GM12878 (cell line): ENCODE measurements around the gene CHAF1A. TPM values are rescaled to one million over a fixed set of nuclear protein-coding genes. Genes with fewer than 3 reads are reported as not detected.

Experiments used
- ATAC-seq: fragments of 200-7000 bp; cut with Tn5 transposase; 3 replicates; pipeline ENCODE4 v1.9.1; 2020; ENCODE audit warnings: mild to moderate bottlenecking, moderate library complexity
- BruUV-seq: library from RNA; stranded (reverse); fragments of 400-500 nt; replicated peaks from 2 replicates; lab custom pipeline; 2021; lab: Mats Ljungman, UMichigan
- CTCF ChIA-PET: fragments of 300-600 bp; sonication (Branson Sonifier 250); formaldehyde crosslinking; extraction: SDS; loops from one replicate; lab custom pipeline; 2021; ENCODE audit warnings: inconsistent platforms; lab: Yijun Ruan, JAX
- POLR2A ChIA-PET: fragments of 350-600 bp; formaldehyde crosslinking; extraction: SDS; loops from one replicate; lab custom pipeline; 2021; ENCODE audit warnings: inconsistent platforms; lab: Charles Lee
- RAD21 ChIA-PET: fragments of 300-600 bp; sonication (Branson Sonifier 250); formaldehyde crosslinking; loops from one replicate; lab custom pipeline; 2023; ENCODE audit warnings: antibody characterized with exemption; ENCODE audit not compliant: unreplicated experiment; lab: Charles Lee
- SMC1A ChIA-PET: fragments of 300-600 bp; sonication (Branson Sonifier 250); formaldehyde crosslinking; loops from one replicate; lab custom pipeline; 2023; ENCODE audit not compliant: unreplicated experiment, uncharacterized antibody; lab: Charles Lee
- DNase-seq: peaks from one replicate; pipeline ENCODE4 v3.0.0-alpha.2; 2011; ENCODE audit warnings: low read depth, low spot score
- FAIRE-seq: peaks from 3 replicates; lab custom pipeline; 2011; peaks lifted over from hg19 to GRCh38; lab: Jason Lieb, UNC
- H2AFZ ChIP-seq: 2 replicates; pipeline ENCODE4 v1.6.0; 2011; ENCODE audit warnings: low read depth, low read length, control low read depth; ENCODE audit not compliant: control insufficient read depth
- H3K27ac ChIP-seq: 2 replicates; pipeline ENCODE4 v1.5.1; 2011; ENCODE audit warnings: control low read depth; ENCODE audit not compliant: control insufficient read depth, insufficient read depth
- H3K27me3 ChIP-seq, 2 experiments: replicated peaks in 1 of 2; 2 replicates each; pipeline versions ENCODE4 v1.6.0 to v1.6.1; 2011; ENCODE audit warnings: low read length in 1 of 2; ENCODE audit not compliant: control insufficient read depth in 2 of 2, insufficient read depth in 2 of 2
- H3K36me3 ChIP-seq, 2 experiments: 2 replicates each; pipeline ENCODE4 v1.5.1; 2011; ENCODE audit warnings: low read length in 1 of 2; ENCODE audit not compliant: control insufficient read depth in 2 of 2, insufficient read depth in 2 of 2
- H3K4me1 ChIP-seq: 2 replicates; pipeline ENCODE4 v1.6.1; 2011; ENCODE audit warnings: mild to moderate bottlenecking, low read length, moderate library complexity, mixed read lengths; ENCODE audit not compliant: control insufficient read depth, insufficient read depth
- H3K4me2 ChIP-seq: 2 replicates; pipeline ENCODE4 v1.6.0; 2011; ENCODE audit warnings: control low read depth; ENCODE audit not compliant: control insufficient read depth, insufficient read depth
- H3K4me3 ChIP-seq: fragments of 200-600 bp; sonication (generic); 2 replicates; pipeline ENCODE4 v1.5.1; 2016
- H3K79me2 ChIP-seq: 2 replicates; pipeline ENCODE4 v1.6.0; 2011; ENCODE audit warnings: low read length; ENCODE audit not compliant: control insufficient read depth, insufficient read depth
- H3K9ac ChIP-seq: 2 replicates; pipeline ENCODE4 v1.8.0; 2011; ENCODE audit warnings: low read length, control low read depth, mixed read lengths; ENCODE audit not compliant: control insufficient read depth, insufficient read depth
- H3K9me3 ChIP-seq: replicated peaks from 3 replicates; pipeline ENCODE4 v1.5.1; 2011; ENCODE audit warnings: mild to moderate bottlenecking, low read length; ENCODE audit not compliant: control insufficient read depth, insufficient read depth
- H4K20me1 ChIP-seq: 2 replicates; pipeline ENCODE4 v1.6.0; 2011; ENCODE audit not compliant: control insufficient read depth, insufficient read depth
- EGR1 ChIP-seq, 2 experiments: IDR thresholded peaks; 1 replicate in 1 of 2; 2 replicates in 1 of 2; pipeline ENCODE4 v1.6.1; 2011 to 2012; ENCODE audit warnings: low read depth in 2 of 2, low read length in 2 of 2, borderline replicate concordance in 1 of 2, mild to moderate bottlenecking in 1 of 2, moderate library complexity in 1 of 2
- KAT2A ChIP-seq: conservative IDR thresholded peaks from 2 replicates; pipeline ENCODE4 v1.6.1; 2011; ENCODE audit warnings: low read depth, low read length; ENCODE audit not compliant: control insufficient read depth
- MEF2A ChIP-seq: IDR thresholded peaks from 2 replicates; pipeline ENCODE4 v1.6.1; 2011; ENCODE audit warnings: low read depth, mild to moderate bottlenecking, low read length, moderate library complexity; ENCODE audit not compliant: insufficient read depth
- NBN ChIP-seq: fragments of 450-650 bp; IDR thresholded peaks from 2 replicates; pipeline ENCODE4 v1.6.1; 2016
- NFYB ChIP-seq: IDR thresholded peaks from 2 replicates; pipeline ENCODE4 v1.6.1; 2011; ENCODE audit warnings: low read depth, mild to moderate bottlenecking, low read length, improper control_type of control experiment, moderate library complexity; ENCODE audit not compliant: insufficient read depth
- POLR2A ChIP-seq: IDR thresholded peaks from 2 replicates; pipeline ENCODE4 v1.6.1; 2011; ENCODE audit warnings: low read depth, mild to moderate bottlenecking, low read length
- RB1 ChIP-seq: fragments of 450-650 bp; formaldehyde crosslinking; IDR thresholded peaks from 2 replicates; pipeline ENCODE4 v1.6.1; 2017; ENCODE audit warnings: mild to moderate bottlenecking, borderline replicate concordance
- SP1 ChIP-seq: IDR thresholded peaks from one replicate; pipeline ENCODE4 v1.6.1; 2011; ENCODE audit warnings: low read depth, low read length
- WGBS: methylation state at CpG from one replicate; pipeline ENCODE4 v1.1.6; 2016; ENCODE audit warnings: low lambda C conversion rate; ENCODE audit not compliant: insufficient replicate concordance, insufficient coverage; ENCODE audit errors: missing lambda C conversion rate; 5-methylcytosine and 5-hydroxymethylcytosine counted together
- in situ Hi-C: fragments of 300-500 bp; cut with MboI; formaldehyde crosslinking; loops from 9 replicates; pipeline ENCODE4 v1.14.3; 2018; ENCODE audit warnings: mixed read lengths
- intact Hi-C: fragments of 100-400 bp; cut with micrococcal nuclease; formaldehyde crosslinking; loops from one replicate; pipeline ENCODE4 v1.14.2; 2022; ENCODE audit not compliant: unreplicated experiment
- polyA plus RNA-seq, 11 experiments: library from polyadenylated mRNA; depleted of rRNA in 4 of 11; unstranded in 6 of 11; stranded (reverse) in 5 of 11; fragments of >200 nt; fragmentation: Nextera tagmentation in 4 of 11; fragmentation: Illumina TruSeq in 1 of 11; extraction: Ambion mirVana in 4 of 11; extraction: Trizol in 1 of 11; gene quantifications; 1 replicate in 1 of 11; 2 replicates in 10 of 11; pipeline versions ENCODE4 v1.2.1 to v1.2.3, GENCODE V29; 2011 to 2016; ENCODE audit warnings: inconsistent platforms in 2 of 11, missing spikeins in 2 of 11, low read depth in 1 of 11
- total RNA-seq, 4 experiments: library from RNA; depleted of rRNA in 3 of 4; stranded (reverse); fragments of >200 nt in 3 of 4; fragmentation: Illumina TruSeq in 1 of 4; extraction: Trizol in 1 of 4; gene quantifications; 2 replicates each; pipeline versions ENCODE4 v1.2.1 to v1.2.3, GENCODE V29; 2013 to 2021
- TF ChIP-seq, protein P1 (sequence below): fragments of 450-650 bp; IDR thresholded peaks from 2 replicates; pipeline ENCODE4 v1.6.1; 2017; ENCODE audit warnings: mild to moderate bottlenecking, low read depth, inconsistent platforms; ENCODE audit not compliant: poor library complexity, severe bottlenecking
- TF ChIP-seq, protein P2 (sequence below): fragments of 450-650 bp; IDR thresholded peaks from 2 replicates; pipeline ENCODE4 v1.6.1; 2017; ENCODE audit warnings: borderline replicate concordance
- TF ChIP-seq, protein P3 (sequence below): fragments of 150-350 bp; IDR thresholded peaks from 2 replicates; pipeline ENCODE4 v1.6.1; 2014; ENCODE audit warnings: mild to moderate bottlenecking, low read depth, low read length

CHAF1A gene
- total and polyA plus RNA-seq, 10 of the 15 experiments (the other 5 are each of a cell fraction or from before 2014, with no cell fraction given) = 1.3 to 69.1 (median 34.2) TPM

DNA sequence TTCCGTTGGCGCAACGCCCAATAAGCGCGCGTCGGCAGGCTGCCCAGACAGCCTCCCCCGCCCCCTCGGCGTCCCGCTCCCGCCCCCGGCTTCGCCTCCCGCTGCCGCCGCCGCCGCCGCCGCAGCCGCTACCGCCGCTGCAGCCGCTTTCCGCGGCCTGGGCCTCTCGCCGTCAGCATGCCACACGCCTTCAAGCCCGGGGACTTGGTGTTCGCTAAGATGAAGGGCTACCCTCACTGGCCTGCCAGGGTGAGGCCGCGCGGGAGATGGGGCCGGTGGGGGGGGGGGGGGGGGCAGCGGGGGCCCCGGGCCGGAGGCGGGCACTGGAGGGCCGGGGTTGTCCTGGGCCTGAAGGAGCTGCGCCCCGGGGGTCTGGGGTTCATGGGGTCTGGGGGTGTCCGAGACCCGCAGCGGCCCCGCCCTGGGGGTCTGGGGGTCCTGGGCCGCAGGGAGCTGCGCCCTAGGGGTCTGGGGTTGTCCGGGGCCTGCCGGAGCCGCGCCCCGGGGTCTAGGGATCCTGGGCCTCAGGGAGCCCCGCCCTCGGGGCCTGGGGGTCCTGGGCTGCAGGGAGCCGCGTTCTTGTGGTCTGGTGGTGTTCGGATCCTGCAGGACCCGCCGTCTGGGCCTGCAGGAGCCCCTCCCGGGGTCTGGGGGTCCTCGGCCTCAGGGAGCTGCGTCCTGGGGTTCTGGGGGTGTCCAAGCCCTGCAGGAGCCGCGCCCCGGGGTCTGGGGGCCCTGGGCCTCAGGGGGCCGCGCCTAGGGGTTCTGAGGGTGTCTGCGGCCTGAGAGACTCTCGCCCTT lies 69.9 kb downstream of the CHAF1A start, which contains the start of gene HDGFL2:
HDGFL2 (plus strand) TSS at position 124 of the 801 bp plus-strand sequence; CDS start at position 178, 54 bp downstream.
- TF ChIP-seq NFYB (0 out of 2 replicates have a peak, but pooled peaks have one; percentile 77), EGR1 (IDR thresholded peaks at IDR 0.05; ENCODE audit: borderline replicate concordance in 1 of 2, low read depth in 2 of 2, low read length in 2 of 2) (peak in 1 of 2 experiments; percentile 84; a peak in 2 of 3 replicates), KAT2A (no peak), SP1 (no peak), NBN (no peak), MEF2A (no peak), RB1 (no peak; the same call in 1 of the 2 replicates), POLR2A (peak; percentile 53)
- TF ChIP-seq, protein P1, sequence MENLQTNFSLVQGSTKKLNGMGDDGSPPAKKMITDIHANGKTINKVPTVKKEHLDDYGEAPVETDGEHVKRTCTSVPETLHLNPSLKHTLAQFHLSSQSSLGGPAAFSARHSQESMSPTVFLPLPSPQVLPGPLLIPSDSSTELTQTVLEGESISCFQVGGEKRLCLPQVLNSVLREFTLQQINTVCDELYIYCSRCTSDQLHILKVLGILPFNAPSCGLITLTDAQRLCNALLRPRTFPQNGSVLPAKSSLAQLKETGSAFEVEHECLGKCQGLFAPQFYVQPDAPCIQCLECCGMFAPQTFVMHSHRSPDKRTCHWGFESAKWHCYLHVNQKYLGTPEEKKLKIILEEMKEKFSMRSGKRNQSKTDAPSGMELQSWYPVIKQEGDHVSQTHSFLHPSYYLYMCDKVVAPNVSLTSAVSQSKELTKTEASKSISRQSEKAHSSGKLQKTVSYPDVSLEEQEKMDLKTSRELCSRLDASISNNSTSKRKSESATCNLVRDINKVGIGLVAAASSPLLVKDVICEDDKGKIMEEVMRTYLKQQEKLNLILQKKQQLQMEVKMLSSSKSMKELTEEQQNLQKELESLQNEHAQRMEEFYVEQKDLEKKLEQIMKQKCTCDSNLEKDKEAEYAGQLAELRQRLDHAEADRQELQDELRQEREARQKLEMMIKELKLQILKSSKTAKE = no peak
- TF ChIP-seq, protein P2, sequence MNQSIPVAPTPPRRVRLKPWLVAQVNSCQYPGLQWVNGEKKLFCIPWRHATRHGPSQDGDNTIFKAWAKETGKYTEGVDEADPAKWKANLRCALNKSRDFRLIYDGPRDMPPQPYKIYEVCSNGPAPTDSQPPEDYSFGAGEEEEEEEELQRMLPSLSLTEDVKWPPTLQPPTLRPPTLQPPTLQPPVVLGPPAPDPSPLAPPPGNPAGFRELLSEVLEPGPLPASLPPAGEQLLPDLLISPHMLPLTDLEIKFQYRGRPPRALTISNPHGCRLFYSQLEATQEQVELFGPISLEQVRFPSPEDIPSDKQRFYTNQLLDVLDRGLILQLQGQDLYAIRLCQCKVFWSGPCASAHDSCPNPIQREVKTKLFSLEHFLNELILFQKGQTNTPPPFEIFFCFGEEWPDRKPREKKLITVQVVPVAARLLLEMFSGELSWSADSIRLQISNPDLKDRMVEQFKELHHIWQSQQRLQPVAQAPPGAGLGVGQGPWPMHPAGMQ = no peak
- TF ChIP-seq, protein P3, sequence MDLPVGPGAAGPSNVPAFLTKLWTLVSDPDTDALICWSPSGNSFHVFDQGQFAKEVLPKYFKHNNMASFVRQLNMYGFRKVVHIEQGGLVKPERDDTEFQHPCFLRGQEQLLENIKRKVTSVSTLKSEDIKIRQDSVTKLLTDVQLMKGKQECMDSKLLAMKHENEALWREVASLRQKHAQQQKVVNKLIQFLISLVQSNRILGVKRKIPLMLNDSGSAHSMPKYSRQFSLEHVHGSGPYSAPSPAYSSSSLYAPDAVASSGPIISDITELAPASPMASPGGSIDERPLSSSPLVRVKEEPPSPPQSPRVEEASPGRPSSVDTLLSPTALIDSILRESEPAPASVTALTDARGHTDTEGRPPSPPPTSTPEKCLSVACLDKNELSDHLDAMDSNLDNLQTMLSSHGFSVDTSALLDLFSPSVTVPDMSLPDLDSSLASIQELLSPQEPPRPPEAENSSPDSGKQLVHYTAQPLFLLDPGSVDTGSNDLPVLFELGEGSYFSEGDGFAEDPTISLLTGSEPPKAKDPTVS = no peak
- in situ Hi-C loops = no loop called here
- Histone ChIP-seq H4K20me1 (no peaks in the 10 kb centered on the region), H3K27ac (peak within 1 kb of the TSS; percentile 90), H3K9ac (peak within 1 kb of the TSS; percentile 89), H3K79me2 (peaks cover 26% of the 10 kb centered on the region), H3K9me3 (no peaks in the 10 kb centered on the region), H3K36me3 (peaks cover 2 to 8% of the 10 kb centered on the region in 2 experiments; a peak in 2 of 4 replicates), H3K4me2 (peak within 1 kb of the TSS; percentile 93), H2AFZ (peak within 1 kb of the TSS; percentile 95), H3K4me3 (peak within 1 kb of the TSS; percentile 99), H3K27me3 (no peaks in the 10 kb centered on the region), H3K4me1 (peaks cover 7% of the 10 kb centered on the region)
- FAIRE-seq (no peak), ATAC-seq (no peak; the same call in 2 of the 3 replicates), DNase-seq (no peak)
- CTCF ChIA-PET = interaction anchor here (0.6 to 1.6 kb wide), 4 partner anchors 12 to 205 kb away, joined by 3 read pairs; no protein-coding TSS in a partner anchor
- WGBS = 0% methylated on average over 33 of the region's 71 CpGs
- POLR2A ChIA-PET = interaction anchor here (1.3 to 1.9 kb wide), 2 partner anchors 10 to 70 kb away, joined by 7 to 9 read pairs; partner anchors contain the start of gene CHAF1A
- RAD21 ChIA-PET = interaction anchor here (1.0 to 1.9 kb wide), 3 partner anchors 70 to 319 kb away, joined by 3 to 10 read pairs (median 6); partner anchors contain the start of genes CHAF1A and FEM1A
- intact Hi-C loops = loop anchor here (5.0 kb wide), 1 partner anchor 250 kb away; the partner anchor contains the start of gene DPP9
- SMC1A ChIA-PET = interaction anchor here (1.3 to 2.1 kb wide), 2 partner anchors 13 to 16 kb away, joined by 3 to 4 read pairs; no protein-coding TSS in a partner anchor
- BruUV-seq = no TSS peak
